Activated CD4-positive, alpha-beta T cell treated with anti-CD3 and anti-CD28 coated beads, Interleukin-2, amount 50 U/mL, for 24 hours (primary cell): Measurements from ENCODE around the gene AVL9.
"Not testable (repeated sequence)": the region's sequence is repeated elsewhere in the genome, so short reads cannot be mapped to it uniquely, and the experiment has no call there.

Experiments used
- DNase-seq, 2 donors: peaks; one replicate each; pipeline ENCODE4 v3.0.0-alpha.2; 2020; ENCODE audit warnings: low read depth in 1 of 2, low spot score in 1 of 2

AVL9 gene

GRCh38 chr7:32586291-32587221, 91.3 kb downstream of the AVL9 start:
- DNase-seq = no peak

GRCh38 chr7:32587411-32587948, 92.2 kb downstream of the AVL9 start:
- no peak for DNase-seq

- no peak for DNase-seq
Observed at GRCh38 chr7:32588657-32589056, 93.4 kb downstream of the AVL9 start.

- DNase-seq = no peak
Observed at GRCh38 chr7:32591938-32592337, 96.6 kb downstream of the AVL9 start.

GRCh38 chr7:32592701-32593100, 97.4 kb downstream of the AVL9 start:
- DNase-seq = no peak

- no peak for DNase-seq
Observed at GRCh38 chr7:32594965-32595490, 99.7 kb downstream of the AVL9 start.

GRCh38 chr7:32601196-32601595, 105.9 kb downstream of the AVL9 start:
- not testable (repeated sequence) for DNase-seq

- DNase-seq = no peak
Observed at GRCh38 chr7:32602470-32602869, 107.2 kb downstream of the AVL9 start.

GRCh38 chr7:32603492-32603891, 108.2 kb downstream of the AVL9 start:
- DNase-seq = not testable (repeated sequence)

- DNase-seq = not testable (repeated sequence)
Observed at GRCh38 chr7:32604047-32604446, 108.8 kb downstream of the AVL9 start.

- DNase-seq = no peak
Observed at GRCh38 chr7:32605032-32605431, 109.7 kb downstream of the AVL9 start.

GRCh38 chr7:32609463-32609862, 114.2 kb downstream of the AVL9 start:
- DNase-seq = no peak

- DNase-seq = no peak
Observed at GRCh38 chr7:32611201-32612099, 116.2 kb downstream of the AVL9 start.

GRCh38 chr7:32616625-32617024, 121.3 kb downstream of the AVL9 start:
- no peak for DNase-seq

GRCh38 chr7:32618470-32618869, 123.2 kb downstream of the AVL9 start:
- DNase-seq = no peak

- no peak for DNase-seq
Observed at GRCh38 chr7:32618987-32619386, 123.7 kb downstream of the AVL9 start.

- not testable (repeated sequence) for DNase-seq
Observed at GRCh38 chr7:32619416-32619815, 124.1 kb downstream of the AVL9 start.

- no peak for DNase-seq
Observed at GRCh38 chr7:32631021-32631420, 135.7 kb downstream of the AVL9 start.

GRCh38 chr7:32631590-32632497, 136.6 kb downstream of the AVL9 start:
- DNase-seq = not testable (repeated sequence)

GRCh38 chr7:32633446-32633845, 138.2 kb downstream of the AVL9 start:
- not testable (repeated sequence) for DNase-seq
